Frontal cortex (tissue), 4 donors: ENCODE measurements around the gene SYNPO2L. TPM values are rescaled to one million over a fixed set of nuclear protein-coding genes. Genes with fewer than 3 reads are reported as not detected.
"Not testable (repeated sequence)": the region's sequence is repeated elsewhere in the genome, so short reads cannot be mapped to it uniquely, and the experiment has no call there.

Source experiments
- DNase-seq, 2 donors: peaks; one replicate each; pipeline ENCODE4 v3.0.0; 2012; ENCODE audit warnings: low spot score in 2 of 2
- FAIRE-seq: peaks from 2 replicates; lab custom pipeline; 2012; peaks lifted over from hg19 to GRCh38; lab: Jason Lieb, UNC
- total RNA-seq: library from RNA; depleted of rRNA; stranded (reverse); fragments of >200 nt; gene quantifications from one replicate; pipeline ENCODE4 v1.2.3, GENCODE V29; 2014
- donor health status: control.
- donor health status: control.
- donor health status: control.

SYNPO2L gene
- total RNA-seq, 1 donor from 2014 or later: not detected

GRCh38 chr10:73625004-73625883 is 30.6 kb downstream of the SYNPO2L start:
- FAIRE-seq: no peak
- peak in 1 of 2 donors; percentile 39 for DNase-seq

GRCh38 chr10:73623056-73623455 is 32.8 kb downstream of the SYNPO2L start:
- DNase-seq (no peak), FAIRE-seq (no peak)

DNA sequence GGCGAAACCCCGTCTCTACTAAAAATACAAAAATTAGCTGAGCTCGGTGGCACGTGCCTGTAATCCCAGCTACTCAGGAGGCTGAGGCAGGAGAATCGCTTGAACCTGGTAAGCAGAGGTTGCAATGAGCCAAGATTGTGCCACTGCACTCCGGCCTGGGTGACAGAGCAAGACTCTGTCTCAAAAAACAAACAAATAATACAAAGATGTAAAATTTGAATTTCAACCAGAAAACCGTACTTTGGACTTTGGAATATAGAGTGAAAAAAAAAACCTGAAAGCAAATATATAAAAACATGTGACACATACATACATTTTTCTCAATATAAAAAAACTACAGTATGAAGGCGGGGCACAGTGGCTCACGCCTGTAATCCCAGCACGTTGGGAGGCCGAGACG is 34.9 kb downstream of the SYNPO2L start:
- not testable (repeated sequence) for FAIRE-seq, DNase-seq

GRCh38 chr10:73617143-73617542 is 38.7 kb downstream of the SYNPO2L start:
- not testable (repeated sequence) for FAIRE-seq, DNase-seq

DNA sequence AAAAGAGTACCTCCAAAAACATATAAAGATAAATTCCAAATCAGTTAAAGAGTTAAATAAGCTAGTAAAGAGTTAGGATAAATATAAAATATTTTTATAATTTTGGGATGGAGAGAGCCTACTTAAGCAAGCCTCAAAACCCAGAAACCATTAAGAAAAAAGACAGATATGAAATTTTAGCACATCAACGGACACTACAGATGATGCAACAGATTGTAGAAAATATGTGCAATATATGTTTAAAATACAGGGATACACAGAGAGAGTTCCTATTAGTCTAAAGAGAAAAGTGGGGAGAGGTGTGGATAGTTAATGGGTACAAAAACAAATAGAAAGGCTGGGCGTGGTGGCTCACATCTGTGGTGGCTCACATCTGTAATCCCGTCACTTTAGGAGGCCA is 41.1 kb downstream of the SYNPO2L start:
- DNase-seq: no peak
- FAIRE-seq: no peak

DNA sequence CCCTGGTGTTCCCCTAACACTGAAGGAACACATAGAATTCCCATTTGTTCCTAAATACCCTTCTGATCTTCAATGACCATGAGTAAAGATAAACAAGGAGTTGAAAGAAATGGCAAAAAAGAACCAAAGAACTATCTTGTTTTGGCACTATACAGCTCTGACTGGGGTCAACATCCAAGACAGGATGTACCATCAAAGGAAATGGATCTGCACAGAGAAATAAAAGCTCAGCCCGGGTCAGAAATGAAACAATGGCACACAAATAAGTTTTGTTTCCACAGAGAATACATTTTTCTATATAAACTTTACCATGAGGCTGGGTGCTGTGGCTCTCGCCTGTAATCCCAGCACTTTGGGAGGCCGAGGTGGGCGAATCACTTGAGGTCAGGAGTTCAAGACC is 46.7 kb downstream of the SYNPO2L start:
- DNase-seq: no peak
- FAIRE-seq: no peak

GRCh38 chr10:73601486-73601921 is 54.3 kb downstream of the SYNPO2L start:
- no peak for DNase-seq
- no peak for FAIRE-seq

DNA sequence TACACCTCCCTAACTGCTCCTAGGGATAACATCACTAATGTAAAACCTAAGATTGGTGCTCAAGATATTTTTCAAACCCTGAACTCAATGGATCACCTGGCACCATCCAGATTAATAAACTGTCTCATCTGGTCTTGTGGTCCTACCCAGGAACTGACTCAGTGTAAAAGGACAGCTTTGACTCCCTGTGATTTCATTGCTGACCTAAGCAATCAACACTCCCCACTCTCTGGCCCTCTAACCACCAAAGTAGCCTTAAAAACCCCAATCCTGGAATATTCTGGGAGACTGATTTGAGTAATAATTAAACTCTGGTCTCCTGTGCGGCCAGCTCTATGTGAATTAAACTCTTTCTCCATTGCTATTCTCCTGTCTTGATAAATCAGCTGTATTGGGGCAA is 58.5 kb downstream of the SYNPO2L start:
- DNase-seq (no peak), FAIRE-seq (no peak)

Other genes with a start within 250 kb of the SYNPO2L start
- 25.7 TPM for gene ANXA7, start 242.0 kb downstream of the SYNPO2L start, total RNA-seq
- 1.6 TPM for gene MSS51, start 222.5 kb downstream of the SYNPO2L start, total RNA-seq
- gene PPP3CB, start 160.0 kb downstream of the SYNPO2L start, total RNA-seq: 111 TPM
- 32.6 TPM for gene USP54, start 64.7 kb downstream of the SYNPO2L start, total RNA-seq
- 0.41 TPM for gene MYOZ1, start 14.6 kb downstream of the SYNPO2L start, total RNA-seq
- gene AGAP5, start 42.1 kb upstream of the SYNPO2L start, total RNA-seq: 12.2 TPM
- 41.6 TPM for gene SEC24C, start 88.3 kb upstream of the SYNPO2L start, total RNA-seq
- gene CHCHD1, start 126.0 kb upstream of the SYNPO2L start, total RNA-seq: 16.7 TPM
- 31.8 TPM for gene ZSWIM8, start 129.6 kb upstream of the SYNPO2L start, total RNA-seq
- gene NDST2, start 155.6 kb upstream of the SYNPO2L start, total RNA-seq: 7.7 TPM
- 50.1 TPM for gene CAMK2G, start 218.5 kb upstream of the SYNPO2L start, total RNA-seq